ENCODE results near the gene SLC44A3. TPM values are rescaled to one million over a fixed set of nuclear protein-coding genes. Genes with fewer than 3 reads are reported as not detected.

The SLC44A3 gene
- total RNA-seq = 1 to 10 TPM; 8.3 to 8.9 TPM
- polyA plus RNA-seq (ENCODE audit: insufficient read length in 2 of 2) = 10 to 100 TPM in 1 of 2 donors, 1 to 10 TPM in 1; 8.2 to 10.2 TPM
- long read RNA-seq, donor 1 = 0 reads
- long read RNA-seq, donor 2, partial matches to known transcripts = 0 of 1 reads
- long read RNA-seq, donor 2, other reads (novel, unspliced or antisense) = 0 of 1 reads
- long read RNA-seq, donor 3, partial matches to known transcripts = 0 of 2 reads
- long read RNA-seq, donor 3, other reads (novel, unspliced or antisense) = 0 of 2 reads
- long read RNA-seq, donor 4, partial matches to known transcripts = 0 of 2 reads
- long read RNA-seq, donor 4, other reads (novel, unspliced or antisense) = 0 of 2 reads

DNA sequence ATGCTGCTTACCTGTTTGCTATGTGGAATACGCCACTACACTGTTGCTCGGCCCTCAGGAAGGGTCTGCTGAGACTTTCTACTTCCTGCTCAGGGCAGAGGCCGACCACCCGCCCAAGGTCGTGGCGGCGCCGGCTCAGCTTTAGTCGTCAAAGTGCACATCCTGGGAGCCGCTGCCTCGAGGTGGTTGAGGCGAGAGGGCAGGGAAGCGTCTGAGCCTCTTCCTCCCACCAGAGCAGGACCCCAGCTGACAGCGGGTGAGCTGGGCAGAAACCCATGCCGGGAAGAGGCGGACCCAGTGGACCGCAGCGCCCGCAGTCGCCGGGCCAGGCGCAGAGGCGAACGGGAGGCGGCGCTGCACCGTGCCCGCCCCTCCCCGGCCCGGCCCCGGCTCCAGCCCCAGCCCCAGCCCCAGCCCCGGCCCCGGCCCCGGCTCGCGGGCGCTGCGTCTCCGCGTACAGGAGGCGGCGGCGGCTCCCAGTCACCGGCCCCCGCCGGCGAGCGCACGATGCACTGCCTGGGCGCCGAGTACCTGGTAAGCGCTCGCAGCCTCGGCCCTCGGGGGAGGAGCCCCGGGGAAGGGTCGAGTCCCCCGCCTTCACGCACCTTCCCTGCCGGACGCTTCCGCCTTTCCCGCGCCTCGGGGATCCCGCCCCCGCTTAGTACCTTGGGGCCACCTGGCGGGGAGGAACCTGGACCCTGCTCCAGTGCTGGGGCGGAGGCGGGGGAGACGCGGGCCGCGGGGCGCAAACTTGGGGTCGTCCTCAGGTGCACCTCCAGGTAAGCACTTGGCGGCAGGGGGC lies at the start of gene SLC44A3:
Gene SLC44A3, plus strand, starts transcription at position 413 of the 802 bp plus-strand sequence. Its CDS starts 95 bp downstream, at position 508.
- Histone ChIP-seq H3K27ac (ENCODE audit: low read depth, low read length) (no peak within 1 kb of the TSS), H3K36me3 (ENCODE audit: control insufficient read depth, insufficient read depth, low read length) (no peaks in the 10 kb centered on the region), H3K9me3 (ENCODE audit: control insufficient read depth, insufficient read depth, low read length) (peaks cover 3% of the 10 kb centered on the region), H3K27me3 (ENCODE audit: control insufficient read depth, insufficient read depth, low read length) (peaks cover 7% of the 10 kb centered on the region), H3K4me1 (ENCODE audit: control insufficient read depth, insufficient read depth, low read length) (peaks cover 14% of the 10 kb centered on the region), H3K4me3 (ENCODE audit: low read depth, low read length) (peak within 1 kb of the TSS; percentile 73)
- under 1% methylated on average over 75 of the region's 77 CpGs for WGBS (ENCODE audit: insufficient coverage)
- peak in 2 of 6 donors; percentile 57 to 69 for DNase-seq (ENCODE audit: low read depth in 4 of 6, low spot score in 6 of 6)

- Histone ChIP-seq H3K4me1 (ENCODE audit: control insufficient read depth, insufficient read depth, low read length) (no peaks in the 10 kb centered on the region), H3K4me3 (ENCODE audit: low read depth, low read length) (no peak overlapping the region), H3K36me3 (ENCODE audit: control insufficient read depth, insufficient read depth, low read length) (no peaks in the 10 kb centered on the region), H3K9me3 (ENCODE audit: control insufficient read depth, insufficient read depth, low read length) (no peaks in the 10 kb centered on the region), H3K27ac (ENCODE audit: low read depth, low read length) (no peak overlapping the region), H3K27me3 (ENCODE audit: control insufficient read depth, insufficient read depth, low read length) (no peaks in the 10 kb centered on the region)
- WGBS (ENCODE audit: insufficient coverage) = 87% methylated on average over 3 of the region's 5 CpGs
- no peak for DNase-seq (ENCODE audit: low read depth in 4 of 6, low spot score in 6 of 6)
Observed at GRCh38 chr1:94772230-94772641, 47.9 kb upstream of the SLC44A3 start.

DNA sequence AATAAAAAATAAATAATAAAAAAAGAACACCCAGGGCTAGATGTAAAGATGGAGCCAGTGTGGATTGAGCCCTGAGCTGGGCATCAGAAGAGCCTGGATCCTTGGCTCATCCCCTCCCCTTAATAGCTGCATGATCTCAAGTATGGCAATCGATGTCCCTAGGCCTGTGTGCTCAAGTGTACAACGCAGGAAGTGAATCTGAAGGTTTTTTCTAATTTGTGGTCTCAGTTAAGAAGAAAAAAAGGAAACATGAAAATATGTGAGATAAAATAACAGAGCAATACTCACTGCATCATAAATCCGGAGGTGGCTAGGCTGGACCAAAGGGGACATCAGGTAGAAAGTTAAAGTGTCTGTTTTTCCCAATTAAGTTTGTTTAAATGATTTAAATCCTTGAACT lies 47.3 kb upstream of the SLC44A3 start:
- Histone ChIP-seq H3K27ac (ENCODE audit: low read depth, low read length) (no peak overlapping the region), H3K4me1 (ENCODE audit: control insufficient read depth, insufficient read depth, low read length) (no peaks in the 10 kb centered on the region), H3K9me3 (ENCODE audit: control insufficient read depth, insufficient read depth, low read length) (no peaks in the 10 kb centered on the region), H3K27me3 (ENCODE audit: control insufficient read depth, insufficient read depth, low read length) (no peaks in the 10 kb centered on the region), H3K4me3 (ENCODE audit: low read depth, low read length) (no peak overlapping the region), H3K36me3 (ENCODE audit: control insufficient read depth, insufficient read depth, low read length) (no peaks in the 10 kb centered on the region)
- WGBS (ENCODE audit: insufficient coverage) = no CpG with 5 or more reads among the region's 3 CpGs
- no peak for DNase-seq (ENCODE audit: low read depth in 4 of 6, low spot score in 6 of 6)

GRCh38 chr1:94773296-94773809 lies 46.8 kb upstream of the SLC44A3 start:
- no peaks in the 10 kb centered on the region for H3K36me3 ChIP-seq (ENCODE audit: control insufficient read depth, insufficient read depth, low read length)
- DNase-seq (ENCODE audit: low read depth in 4 of 6, low spot score in 6 of 6) = no peak
- H3K9me3 ChIP-seq (ENCODE audit: control insufficient read depth, insufficient read depth, low read length) = no peaks in the 10 kb centered on the region
- no peak overlapping the region for H3K4me3 ChIP-seq (ENCODE audit: low read depth, low read length)
- H3K27me3 ChIP-seq (ENCODE audit: control insufficient read depth, insufficient read depth, low read length) = no peaks in the 10 kb centered on the region
- WGBS (ENCODE audit: insufficient coverage) = 88% methylated on average over 6 of the region's 6 CpGs
- no peaks in the 10 kb centered on the region for H3K4me1 ChIP-seq (ENCODE audit: control insufficient read depth, insufficient read depth, low read length)
- H3K27ac ChIP-seq (ENCODE audit: low read depth, low read length) = no peak overlapping the region

DNA sequence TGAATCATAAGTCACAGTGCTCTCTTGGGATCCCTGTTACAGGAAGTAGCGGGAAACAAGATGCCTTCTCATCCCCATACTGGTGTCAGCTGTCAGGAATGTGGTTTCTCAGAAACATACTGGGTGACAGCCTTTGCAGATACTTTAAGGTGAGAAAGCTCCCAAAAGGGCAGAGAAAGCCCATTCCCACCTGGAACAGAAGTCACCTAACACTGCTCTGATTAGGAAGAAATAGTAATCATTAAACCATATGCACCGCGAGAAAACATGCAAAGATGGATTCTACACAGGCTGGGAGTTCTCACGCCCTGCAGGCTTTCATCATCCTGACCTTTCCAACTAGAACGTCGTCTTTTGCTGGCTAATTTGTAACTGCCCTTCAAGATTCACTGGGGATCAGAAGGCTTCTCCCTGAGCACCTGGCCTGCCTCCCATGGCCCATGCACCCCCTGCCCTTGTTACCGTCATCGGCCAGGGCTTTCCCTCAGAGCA lies 46.2 kb upstream of the SLC44A3 start:
- 71% methylated on average over 8 of the region's 8 CpGs for WGBS (ENCODE audit: insufficient coverage)
- Histone ChIP-seq H3K27me3 (ENCODE audit: control insufficient read depth, insufficient read depth, low read length) (no peaks in the 10 kb centered on the region), H3K4me1 (ENCODE audit: control insufficient read depth, insufficient read depth, low read length) (no peaks in the 10 kb centered on the region), H3K36me3 (ENCODE audit: control insufficient read depth, insufficient read depth, low read length) (no peaks in the 10 kb centered on the region), H3K27ac (ENCODE audit: low read depth, low read length) (no peak overlapping the region), H3K9me3 (ENCODE audit: control insufficient read depth, insufficient read depth, low read length) (no peaks in the 10 kb centered on the region), H3K4me3 (ENCODE audit: low read depth, low read length) (no peak overlapping the region)
- DNase-seq (ENCODE audit: low read depth in 4 of 6, low spot score in 6 of 6) = no peak

- H3K4me1 ChIP-seq (ENCODE audit: control insufficient read depth, insufficient read depth, low read length) = no peaks in the 10 kb centered on the region
- no peak for DNase-seq (ENCODE audit: low read depth in 4 of 6, low spot score in 6 of 6)
- H3K27me3 ChIP-seq (ENCODE audit: control insufficient read depth, insufficient read depth, low read length) = no peaks in the 10 kb centered on the region
- H3K27ac ChIP-seq (ENCODE audit: low read depth, low read length) = no peak overlapping the region
- H3K9me3 ChIP-seq (ENCODE audit: control insufficient read depth, insufficient read depth, low read length) = no peaks in the 10 kb centered on the region
- no peaks in the 10 kb centered on the region for H3K36me3 ChIP-seq (ENCODE audit: control insufficient read depth, insufficient read depth, low read length)
- no peak overlapping the region for H3K4me3 ChIP-seq (ENCODE audit: low read depth, low read length)
- 100% methylated on average over 1 of the region's 1 CpG for WGBS (ENCODE audit: insufficient coverage)
Observed at GRCh38 chr1:94776474-94776873, 43.7 kb upstream of the SLC44A3 start.

DNA sequence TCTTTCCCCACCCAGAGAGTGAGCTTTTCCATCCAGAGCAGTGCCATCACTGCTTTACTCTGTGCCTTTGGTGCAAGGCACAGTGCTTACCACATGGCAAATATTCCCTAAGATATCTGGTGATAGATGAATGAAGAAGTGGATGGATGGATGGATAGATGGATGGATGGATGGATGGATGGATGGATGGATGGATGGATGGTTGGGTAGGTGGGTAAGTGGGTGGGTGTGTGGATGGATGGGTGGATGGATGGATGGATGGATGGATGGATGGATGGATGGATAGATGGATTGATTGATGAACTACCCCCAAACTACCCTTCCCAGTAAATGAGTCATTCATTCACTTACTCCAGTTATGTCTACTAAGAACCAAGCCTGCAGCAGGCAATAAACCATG lies 42.9 kb upstream of the SLC44A3 start:
- Histone ChIP-seq H3K4me3 (ENCODE audit: low read depth, low read length) (no peak overlapping the region), H3K27me3 (ENCODE audit: control insufficient read depth, insufficient read depth, low read length) (no peaks in the 10 kb centered on the region), H3K9me3 (ENCODE audit: control insufficient read depth, insufficient read depth, low read length) (no peaks in the 10 kb centered on the region), H3K36me3 (ENCODE audit: control insufficient read depth, insufficient read depth, low read length) (no peaks in the 10 kb centered on the region), H3K27ac (ENCODE audit: low read depth, low read length) (no peak overlapping the region), H3K4me1 (ENCODE audit: control insufficient read depth, insufficient read depth, low read length) (no peaks in the 10 kb centered on the region)
- no peak for DNase-seq (ENCODE audit: low read depth in 4 of 6, low spot score in 6 of 6)

- Histone ChIP-seq H3K9me3 (ENCODE audit: control insufficient read depth, insufficient read depth, low read length) (no peaks in the 10 kb centered on the region), H3K36me3 (ENCODE audit: control insufficient read depth, insufficient read depth, low read length) (no peaks in the 10 kb centered on the region), H3K27ac (ENCODE audit: low read depth, low read length) (no peak overlapping the region), H3K27me3 (ENCODE audit: control insufficient read depth, insufficient read depth, low read length) (no peaks in the 10 kb centered on the region), H3K4me3 (ENCODE audit: low read depth, low read length) (no peak overlapping the region), H3K4me1 (ENCODE audit: control insufficient read depth, insufficient read depth, low read length) (peaks cover 6% of the 10 kb centered on the region)
- DNase-seq (ENCODE audit: low read depth in 4 of 6, low spot score in 6 of 6) = no peak
Observed at GRCh38 chr1:94778808-94779207, 41.3 kb upstream of the SLC44A3 start.

- peaks cover 7% of the 10 kb centered on the region for H3K4me1 ChIP-seq (ENCODE audit: control insufficient read depth, insufficient read depth, low read length)
- DNase-seq (ENCODE audit: low read depth in 4 of 6, low spot score in 6 of 6) = peak in 1 of 6 donors; percentile 86
- peak overlapping the region; percentile 70 for H3K27ac ChIP-seq (ENCODE audit: low read depth, low read length)
- WGBS (ENCODE audit: insufficient coverage) = 68% methylated on average over 4 of the region's 12 CpGs
- H3K4me3 ChIP-seq (ENCODE audit: low read depth, low read length) = no peak overlapping the region
- no peaks in the 10 kb centered on the region for H3K36me3 ChIP-seq (ENCODE audit: control insufficient read depth, insufficient read depth, low read length)
- H3K9me3 ChIP-seq (ENCODE audit: control insufficient read depth, insufficient read depth, low read length) = peaks cover 1% of the 10 kb centered on the region
- H3K27me3 ChIP-seq (ENCODE audit: control insufficient read depth, insufficient read depth, low read length) = no peaks in the 10 kb centered on the region
Observed at GRCh38 chr1:94783342-94784189, 36.6 kb upstream of the SLC44A3 start.

Data from spinal cord (tissue), 10 donors.